ENCODE data around the gene TCF4.

Gene TCF4

DNA sequence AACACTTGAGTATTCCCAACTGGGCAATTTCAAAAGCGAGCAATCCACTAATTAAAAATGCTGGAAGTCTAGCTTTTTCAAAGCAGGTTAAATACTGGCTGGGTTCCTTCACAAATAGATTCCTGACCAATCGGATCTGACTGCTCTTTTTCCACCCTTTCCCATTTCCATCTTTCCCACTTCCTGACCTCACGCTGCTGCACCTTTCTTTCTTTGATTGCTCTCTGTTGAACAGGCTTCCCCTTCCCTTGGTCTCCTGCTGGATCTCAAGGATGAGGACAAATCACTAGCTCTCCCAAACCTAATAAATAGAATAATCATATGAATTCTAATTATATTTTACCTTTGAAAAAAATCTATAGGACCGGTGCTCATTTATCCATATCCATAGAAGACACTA lies 121.2 kb downstream of the TCF4 start:
- no peak for DNase-seq

GRCh38 chr18:55465313-55465712 lies 122.7 kb downstream of the TCF4 start:
- no peak for DNase-seq

GRCh38 chr18:55464581-55464980 lies 123.4 kb downstream of the TCF4 start:
- no peak for DNase-seq

- no peak for DNase-seq
These were observed 125.3 kb downstream of the TCF4 start for GRCh38 chr18:55462652-55463051.

DNA sequence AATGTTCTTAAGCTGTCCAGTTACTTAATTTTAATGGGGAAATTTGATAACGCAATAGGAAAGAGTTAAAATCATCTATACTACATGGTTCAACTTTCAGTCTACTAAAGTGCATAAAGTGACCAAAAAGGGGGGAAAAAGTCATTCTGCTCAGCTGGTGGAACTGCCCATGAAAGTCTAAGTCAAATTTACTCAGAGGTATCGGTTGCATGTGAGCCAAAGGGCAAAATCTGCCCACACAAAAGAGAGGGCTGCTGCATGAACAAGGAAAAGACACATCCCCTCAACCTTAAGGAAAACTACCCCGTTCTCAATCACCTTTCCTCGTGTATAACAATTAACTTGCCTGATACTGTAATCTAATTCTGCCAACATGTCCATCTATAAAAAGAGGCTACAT lies 126.1 kb downstream of the TCF4 start:
- DNase-seq: no peak

GRCh38 chr18:55458456-55459203 lies 129.4 kb downstream of the TCF4 start:
- DNase-seq: no peak

- no peak for DNase-seq
These were observed 131.0 kb downstream of the TCF4 start for GRCh38 chr18:55457028-55457427.

DNA sequence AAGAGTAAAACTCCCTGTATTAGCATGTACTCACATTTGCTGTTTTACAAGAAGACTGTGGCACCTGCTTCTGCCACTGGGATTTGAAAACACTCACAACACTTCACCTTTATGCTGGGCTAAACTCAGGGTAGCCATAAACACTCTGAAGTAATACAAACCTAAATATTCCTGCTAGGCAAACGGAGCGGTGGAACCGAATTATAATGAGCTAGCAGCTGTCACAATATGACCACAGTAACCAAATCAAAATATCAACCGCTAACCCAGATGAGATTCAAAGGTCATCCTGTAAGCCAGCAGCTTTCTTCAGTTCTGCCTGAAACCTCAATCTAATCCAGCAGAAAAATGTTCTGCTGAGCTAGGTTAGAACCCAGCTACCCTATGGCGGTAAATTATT lies 132.1 kb downstream of the TCF4 start:
- no peak for DNase-seq

GRCh38 chr18:55453186-55453585 lies 134.8 kb downstream of the TCF4 start:
- no peak for DNase-seq

- DNase-seq: no peak
These were observed 135.8 kb downstream of the TCF4 start for GRCh38 chr18:55452123-55452611.

GRCh38 chr18:55449412-55450140 lies 138.4 kb downstream of the TCF4 start:
- no peak for DNase-seq

- DNase-seq: no peak
These were observed 139.6 kb downstream of the TCF4 start for GRCh38 chr18:55448420-55448819.

DNA sequence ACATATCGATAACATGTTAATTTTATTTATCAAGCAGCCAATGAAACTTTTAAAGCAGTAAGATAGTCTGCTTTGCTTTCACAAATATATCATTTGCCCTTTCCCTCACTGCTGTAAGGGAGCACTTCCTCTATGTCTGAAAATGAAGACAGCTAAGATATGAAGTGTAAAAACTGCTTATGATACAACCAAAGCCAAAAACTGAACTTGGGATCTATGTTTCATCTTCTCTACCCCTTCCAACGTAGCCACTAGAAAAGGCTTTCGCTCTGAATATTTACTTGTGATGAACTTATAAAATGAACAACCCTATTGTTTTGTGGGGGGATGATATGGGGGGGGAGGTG lies 140.3 kb downstream of the TCF4 start:
- no peak for DNase-seq

GRCh38 chr18:55446996-55447671 lies 140.9 kb downstream of the TCF4 start:
- DNase-seq: no peak

GRCh38 chr18:55444536-55444935 lies 143.5 kb downstream of the TCF4 start:
- no peak for DNase-seq

DNA sequence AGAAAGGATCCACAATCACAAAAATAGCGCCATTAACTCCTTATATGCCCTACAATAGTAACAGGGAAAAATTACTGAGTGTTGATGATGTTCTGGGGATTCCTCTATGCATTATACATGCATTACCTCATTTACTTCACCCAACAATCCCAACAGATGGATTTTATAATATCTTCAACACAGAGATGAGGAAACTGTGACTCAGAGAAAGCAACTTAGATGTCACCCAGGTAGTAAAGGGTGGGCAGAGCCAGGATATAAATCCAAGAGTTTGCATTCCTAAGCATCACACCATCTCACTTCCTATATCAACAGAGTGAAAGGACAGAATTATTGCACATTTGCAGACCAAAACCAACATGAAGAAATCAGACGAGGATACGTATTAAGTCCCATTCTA lies 144.2 kb downstream of the TCF4 start:
- DNase-seq: no peak

- no peak for DNase-seq
These were observed 145.4 kb downstream of the TCF4 start for GRCh38 chr18:55442561-55442960.

GRCh38 chr18:55440988-55441387 lies 147.0 kb downstream of the TCF4 start:
- no peak for DNase-seq

DNA sequence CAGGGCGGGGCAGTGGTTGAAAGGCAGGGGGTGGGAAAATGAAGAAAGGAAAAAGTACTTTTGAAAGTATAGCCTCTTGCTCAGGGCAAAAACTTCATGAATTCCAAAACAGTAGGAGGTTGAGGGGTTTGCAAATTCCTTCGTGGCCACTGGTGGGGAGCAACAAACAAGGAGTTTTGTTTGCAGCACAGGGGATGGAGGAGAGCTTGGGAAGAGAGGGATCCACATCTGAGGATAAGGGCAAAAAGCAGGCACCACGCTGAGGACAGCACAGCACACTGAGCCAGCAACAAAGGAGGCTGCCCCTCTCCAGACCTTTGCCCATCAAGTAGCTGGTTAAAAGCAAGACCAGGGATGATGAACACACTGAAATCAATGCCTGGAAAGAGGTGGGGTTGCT lies 148.9 kb downstream of the TCF4 start:
- no peak for DNase-seq

GRCh38 chr18:55435592-55435991 lies 152.4 kb downstream of the TCF4 start:
- DNase-seq: no peak

- no peak for DNase-seq
These were observed 154.3 kb downstream of the TCF4 start for GRCh38 chr18:55433648-55434047.

- no peak for DNase-seq
These were observed 154.9 kb downstream of the TCF4 start for GRCh38 chr18:55433140-55433539.

GRCh38 chr18:55432307-55433040 lies 155.5 kb downstream of the TCF4 start:
- DNase-seq: no peak
